Loucy (cell line): Measurements from ENCODE around the gene CCL17.

Experiments
- H2AFZ ChIP-seq: fragments of 200-600 bp; sonication (generic); 2 replicates; pipeline ENCODE4 v1.6.0; 2016; ENCODE audit warnings: antibody characterized with exemption, mild to moderate bottlenecking, low read length, moderate library complexity
- H3F3A ChIP-seq: fragments of 200-600 bp; 2 replicates; pipeline ENCODE4 v1.6.0; 2016; ENCODE audit warnings: antibody characterized with exemption, low read depth, mild to moderate bottlenecking
- H3K27me3 ChIP-seq: fragments of 200-600 bp; sonication (generic); 2 replicates; pipeline ENCODE4 v1.6.1; 2014; ENCODE audit warnings: low read length, mild to moderate bottlenecking; ENCODE audit not compliant: insufficient read depth, poor library complexity, severe bottlenecking
- H3K36me3 ChIP-seq: fragments of 200-600 bp; sonication (generic); 2 replicates; pipeline ENCODE4 v1.6.1; 2016; ENCODE audit warnings: low read length; ENCODE audit not compliant: insufficient read depth
- H3K4me1 ChIP-seq: fragments of 200-600 bp; sonication (generic); 2 replicates; pipeline ENCODE4 v1.5.1; 2014; ENCODE audit warnings: low read length, mild to moderate bottlenecking; ENCODE audit not compliant: insufficient read depth, poor library complexity, severe bottlenecking
- H3K4me2 ChIP-seq: fragments of 200-600 bp; sonication (generic); 2 replicates; pipeline ENCODE4 v1.6.0; 2014; ENCODE audit warnings: antibody characterized with exemption, low read length, low read depth, mild to moderate bottlenecking; ENCODE audit not compliant: poor library complexity, severe bottlenecking
- H3K4me3 ChIP-seq: fragments of 200-600 bp; sonication (generic); 2 replicates; pipeline ENCODE4 v1.5.1; 2014; ENCODE audit warnings: low read length, mild to moderate bottlenecking, mixed read lengths; ENCODE audit not compliant: poor library complexity, severe bottlenecking
- H3K79me2 ChIP-seq: fragments of 200-600 bp; sonication (generic); 2 replicates; pipeline ENCODE4 v1.6.1; 2014; ENCODE audit warnings: low read length; ENCODE audit not compliant: insufficient read depth
- H3K9ac ChIP-seq: fragments of 200-600 bp; sonication (generic); 2 replicates; pipeline ENCODE4 v1.6.0; 2014; ENCODE audit warnings: mild to moderate bottlenecking, low read depth, low read length, moderate library complexity; ENCODE audit not compliant: poor library complexity, severe bottlenecking
- H3K9me2 ChIP-seq: fragments of 200-600 bp; sonication (generic); replicated peaks from 2 replicates; pipeline ENCODE4 v1.6.1; 2016; ENCODE audit warnings: low read depth, low read length, mixed read lengths
- H3K9me3 ChIP-seq: fragments of 200-600 bp; sonication (generic); 2 replicates; pipeline ENCODE4 v1.6.1; 2014; ENCODE audit warnings: mild to moderate bottlenecking, antibody characterized with exemption, low read length, low read depth; ENCODE audit not compliant: insufficient read depth
- H4K20me1 ChIP-seq: fragments of 200-600 bp; sonication (generic); 2 replicates; pipeline ENCODE4 v1.6.0; 2014; ENCODE audit warnings: antibody characterized with exemption, low read length, mild to moderate bottlenecking; ENCODE audit not compliant: insufficient read depth, poor library complexity, severe bottlenecking
- CTCF ChIP-seq: fragments of 200-600 bp; sonication (generic); conservative IDR thresholded peaks from 2 replicates; pipeline ENCODE4 v1.5.1; 2014; ENCODE audit warnings: mild to moderate bottlenecking, antibody characterized with exemption, low read length
- EZH2phosphoT487 ChIP-seq: fragments of 200-600 bp; IDR thresholded peaks from 2 replicates; pipeline ENCODE4 v1.6.1; 2018; ENCODE audit warnings: antibody characterized with exemption, mild to moderate bottlenecking, moderate library complexity, borderline replicate concordance

The CCL17 gene

GRCh38 chr16:57386381-57386951 lies 18.1 kb upstream of the CCL17 start:
- H4K20me1 ChIP-seq = no peaks in the 10 kb centered on the region
- peaks cover 7% of the 10 kb centered on the region for H3K4me1 ChIP-seq
- H3K9ac ChIP-seq = no peak overlapping the region
- no peaks in the 10 kb centered on the region for H3F3A ChIP-seq
- H3K27me3 ChIP-seq = no peaks in the 10 kb centered on the region
- H3K4me3 ChIP-seq = no peak overlapping the region
- TF ChIP-seq CTCF = no peak
- TF ChIP-seq EZH2phosphoT487 = no peak
- H2AFZ ChIP-seq = no peak overlapping the region
- H3K36me3 ChIP-seq = no peaks in the 10 kb centered on the region
- no peaks in the 10 kb centered on the region for H3K9me3 ChIP-seq
- no peak overlapping the region for H3K4me2 ChIP-seq
- no peaks in the 10 kb centered on the region for H3K79me2 ChIP-seq
- H3K9me2 ChIP-seq = no peaks in the 10 kb centered on the region

- Histone ChIP-seq H3F3A (no peaks in the 10 kb centered on the region), H2AFZ (0 out of 2 replicates have a peak overlapping the region, but pooled peaks have one; percentile 29), H3K27me3 (no peaks in the 10 kb centered on the region), H3K36me3 (no peaks in the 10 kb centered on the region), H3K79me2 (no peaks in the 10 kb centered on the region), H3K4me3 (no peak overlapping the region), H3K9me3 (no peaks in the 10 kb centered on the region), H3K4me1 (peaks cover 7% of the 10 kb centered on the region), H3K9ac (no peak overlapping the region), H3K9me2 (no peaks in the 10 kb centered on the region), H4K20me1 (no peaks in the 10 kb centered on the region), H3K4me2 (no peak overlapping the region)
- no peak for TF ChIP-seq CTCF
- TF ChIP-seq EZH2phosphoT487 = no peak
These were observed 16.8 kb upstream of the CCL17 start for GRCh38 chr16:57387598-57388354.

GRCh38 chr16:57388359-57389086 lies 16.0 kb upstream of the CCL17 start:
- no peak overlapping the region for H3K4me3 ChIP-seq
- no peak overlapping the region for H3K9ac ChIP-seq
- no peaks in the 10 kb centered on the region for H4K20me1 ChIP-seq
- H3K9me2 ChIP-seq = no peaks in the 10 kb centered on the region
- H3K27me3 ChIP-seq = no peaks in the 10 kb centered on the region
- no peaks in the 10 kb centered on the region for H3K36me3 ChIP-seq
- peaks cover 7% of the 10 kb centered on the region for H3K4me1 ChIP-seq
- H3K9me3 ChIP-seq = no peaks in the 10 kb centered on the region
- 0 out of 2 replicates have a peak overlapping the region, but pooled peaks have one; percentile 29 for H2AFZ ChIP-seq
- H3F3A ChIP-seq = no peaks in the 10 kb centered on the region
- H3K79me2 ChIP-seq = no peaks in the 10 kb centered on the region
- no peak overlapping the region for H3K4me2 ChIP-seq
- no peak for TF ChIP-seq EZH2phosphoT487
- no peak for TF ChIP-seq CTCF
